DND-41 (cell line): ENCODE data around the gene RPS28.
"Not testable (repeated sequence)": the region's sequence is repeated elsewhere in the genome, so short reads cannot be mapped to it uniquely, and the experiment has no call there.

ENCODE experiments used
- ATAC-seq: fragments of 200-7000 bp; cut with Tn5 transposase; 3 replicates; pipeline ENCODE4 v1.9.1; 2021; ENCODE audit warnings: low read depth; ENCODE audit not compliant: insufficient read depth
- DNase-seq: peaks from one replicate; pipeline ENCODE4 v3.0.0-alpha.2; 2020
- H2AFZ ChIP-seq: 2 replicates; pipeline ENCODE4 v1.6.0; 2012; ENCODE audit warnings: low read depth, low read length
- H3K27ac ChIP-seq: 2 replicates; pipeline ENCODE4 v1.5.1; 2012; ENCODE audit warnings: low read length, inconsistent platforms
- H3K27me3 ChIP-seq: fragments of 200-600 bp; sonication (generic); 2 replicates; pipeline ENCODE4 v1.6.0; 2012; ENCODE audit warnings: low read length, mild to moderate bottlenecking, inconsistent platforms; ENCODE audit not compliant: insufficient read depth, poor library complexity
- H3K36me3 ChIP-seq: 2 replicates; pipeline ENCODE4 v1.5.1; 2012; ENCODE audit warnings: low read length, inconsistent platforms; ENCODE audit not compliant: insufficient read depth
- H3K4me1 ChIP-seq: 2 replicates; pipeline ENCODE4 v1.5.1; 2012; ENCODE audit warnings: mild to moderate bottlenecking, low read length; ENCODE audit not compliant: insufficient read depth
- H3K4me2 ChIP-seq: 2 replicates; pipeline ENCODE4 v1.6.0; 2012; ENCODE audit warnings: mild to moderate bottlenecking, moderate library complexity, low read length, inconsistent platforms; ENCODE audit not compliant: insufficient read depth
- H3K4me3 ChIP-seq, 2 experiments: fragments of 200-600 bp in 1 of 2; shearing (Covaris generic) in 1 of 2; 2 replicates each; pipeline ENCODE4 v1.5.1; 2012 to 2016; ENCODE audit warnings: inconsistent platforms in 2 of 2, low read length in 2 of 2, mild to moderate bottlenecking in 2 of 2, low read depth in 1 of 2, moderate library complexity in 1 of 2
- H3K79me2 ChIP-seq: 2 replicates; pipeline ENCODE4 v1.6.0; 2012; ENCODE audit warnings: low read length, inconsistent platforms; ENCODE audit not compliant: insufficient read depth
- H3K9ac ChIP-seq: 2 replicates; pipeline ENCODE4 v1.6.0; 2012; ENCODE audit warnings: low read depth, mild to moderate bottlenecking, inconsistent platforms, low read length, moderate library complexity
- H3K9me3 ChIP-seq: 2 replicates; pipeline ENCODE4 v1.5.1; 2012; ENCODE audit warnings: low read length, moderate library complexity, mild to moderate bottlenecking, inconsistent platforms; ENCODE audit not compliant: insufficient read depth, severe bottlenecking
- H4K20me1 ChIP-seq: 2 replicates; pipeline ENCODE4 v1.6.0; 2012; ENCODE audit warnings: low read length; ENCODE audit not compliant: insufficient read depth
- EZH2 ChIP-seq: IDR thresholded peaks from 3 replicates; pipeline ENCODE4 v1.6.1; 2012; ENCODE audit warnings: borderline replicate concordance, low read depth, mild to moderate bottlenecking, moderate library complexity, low read length, inconsistent platforms; ENCODE audit not compliant: severe bottlenecking
- TF ChIP-seq, protein P1 (sequence below): IDR thresholded peaks from 2 replicates; pipeline ENCODE4 v1.5.1; 2012; ENCODE audit warnings: borderline replicate concordance, low read length, moderate library complexity, mild to moderate bottlenecking; ENCODE audit not compliant: poor library complexity, severe bottlenecking; ENCODE audit errors: extremely low read depth

The RPS28 gene

DNA sequence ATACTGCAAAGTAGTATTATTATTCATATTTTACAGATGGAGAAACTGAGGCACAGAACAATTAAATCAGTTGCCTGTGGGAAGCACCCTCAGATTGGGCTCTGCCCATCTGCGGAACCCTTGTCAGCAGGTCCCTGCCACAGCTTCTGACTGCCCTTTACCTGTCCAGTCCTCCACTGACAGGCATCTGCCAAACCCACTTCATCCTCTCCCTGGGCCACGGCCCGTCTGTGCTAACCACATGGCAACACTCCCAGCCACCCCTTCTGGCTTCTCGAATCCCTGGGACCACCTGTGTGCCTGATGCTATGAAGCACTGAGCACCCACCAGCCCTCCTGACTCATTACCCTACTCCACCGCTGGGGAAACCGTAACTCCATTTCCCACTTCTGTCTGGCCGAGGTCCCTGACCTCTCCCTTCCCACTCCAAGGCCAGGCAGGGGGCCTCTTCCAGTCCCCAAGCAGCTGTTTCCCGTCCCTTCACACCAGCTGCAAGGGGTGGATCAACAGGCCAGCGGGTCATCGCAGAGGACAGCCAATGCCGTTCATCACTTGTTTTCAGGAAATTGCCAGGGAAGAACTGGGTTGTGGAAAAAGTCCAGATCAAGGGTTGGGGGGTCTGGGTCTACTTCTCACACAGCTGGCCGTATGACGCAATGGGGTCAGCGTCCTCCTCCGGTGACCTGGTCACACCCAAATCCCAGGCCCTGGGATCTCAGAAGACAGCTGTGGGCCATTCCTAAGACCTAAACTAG is 19.2 kb downstream of the RPS28 start:
- no peak for TF ChIP-seq EZH2
- TF ChIP-seq, protein P1, sequence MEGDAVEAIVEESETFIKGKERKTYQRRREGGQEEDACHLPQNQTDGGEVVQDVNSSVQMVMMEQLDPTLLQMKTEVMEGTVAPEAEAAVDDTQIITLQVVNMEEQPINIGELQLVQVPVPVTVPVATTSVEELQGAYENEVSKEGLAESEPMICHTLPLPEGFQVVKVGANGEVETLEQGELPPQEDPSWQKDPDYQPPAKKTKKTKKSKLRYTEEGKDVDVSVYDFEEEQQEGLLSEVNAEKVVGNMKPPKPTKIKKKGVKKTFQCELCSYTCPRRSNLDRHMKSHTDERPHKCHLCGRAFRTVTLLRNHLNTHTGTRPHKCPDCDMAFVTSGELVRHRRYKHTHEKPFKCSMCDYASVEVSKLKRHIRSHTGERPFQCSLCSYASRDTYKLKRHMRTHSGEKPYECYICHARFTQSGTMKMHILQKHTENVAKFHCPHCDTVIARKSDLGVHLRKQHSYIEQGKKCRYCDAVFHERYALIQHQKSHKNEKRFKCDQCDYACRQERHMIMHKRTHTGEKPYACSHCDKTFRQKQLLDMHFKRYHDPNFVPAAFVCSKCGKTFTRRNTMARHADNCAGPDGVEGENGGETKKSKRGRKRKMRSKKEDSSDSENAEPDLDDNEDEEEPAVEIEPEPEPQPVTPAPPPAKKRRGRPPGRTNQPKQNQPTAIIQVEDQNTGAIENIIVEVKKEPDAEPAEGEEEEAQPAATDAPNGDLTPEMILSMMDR: no peak
- DNase-seq (no peak), ATAC-seq (no peak)
- H3K27ac ChIP-seq: no peak overlapping the region
- H3K79me2 ChIP-seq: no peaks in the 10 kb centered on the region
- H3K36me3 ChIP-seq: no peaks in the 10 kb centered on the region
- no peaks in the 10 kb centered on the region for H3K4me1 ChIP-seq
- no peak overlapping the region for H2AFZ ChIP-seq
- H4K20me1 ChIP-seq: no peaks in the 10 kb centered on the region
- H3K9ac ChIP-seq: no peak overlapping the region
- H3K9me3 ChIP-seq: no peaks in the 10 kb centered on the region
- no peaks in the 10 kb centered on the region for H3K27me3 ChIP-seq
- H3K4me3 ChIP-seq: no peak overlapping the region
- no peak overlapping the region for H3K4me2 ChIP-seq

DNA sequence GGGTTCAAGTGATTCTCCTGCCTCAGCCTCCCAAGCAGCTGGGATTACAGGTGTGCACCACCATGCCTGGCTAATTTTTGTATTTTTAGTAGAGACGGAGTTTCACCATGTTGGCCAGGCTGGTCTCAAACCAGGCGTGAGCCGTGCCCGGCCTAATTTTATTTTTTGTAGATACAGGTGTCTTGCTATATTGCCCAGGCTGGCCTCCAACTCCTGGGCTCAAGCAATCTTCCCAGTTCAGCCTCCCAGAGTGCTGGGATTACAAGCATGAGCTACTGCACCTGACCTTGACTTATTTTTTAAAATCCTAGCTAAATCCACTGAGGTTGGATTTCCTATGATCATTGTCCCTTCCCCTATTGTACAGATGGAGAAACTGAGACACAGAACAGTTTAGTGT is 20.2 kb downstream of the RPS28 start:
- not testable (repeated sequence) for ATAC-seq, H3K79me2 ChIP-seq, H3K4me3 ChIP-seq, H3K36me3 ChIP-seq, H3K9me3 ChIP-seq, DNase-seq, H3K27me3 ChIP-seq, H3K27ac ChIP-seq, H2AFZ ChIP-seq, H3K4me1 ChIP-seq, H4K20me1 ChIP-seq, H3K4me2 ChIP-seq, H3K9ac ChIP-seq

DNA sequence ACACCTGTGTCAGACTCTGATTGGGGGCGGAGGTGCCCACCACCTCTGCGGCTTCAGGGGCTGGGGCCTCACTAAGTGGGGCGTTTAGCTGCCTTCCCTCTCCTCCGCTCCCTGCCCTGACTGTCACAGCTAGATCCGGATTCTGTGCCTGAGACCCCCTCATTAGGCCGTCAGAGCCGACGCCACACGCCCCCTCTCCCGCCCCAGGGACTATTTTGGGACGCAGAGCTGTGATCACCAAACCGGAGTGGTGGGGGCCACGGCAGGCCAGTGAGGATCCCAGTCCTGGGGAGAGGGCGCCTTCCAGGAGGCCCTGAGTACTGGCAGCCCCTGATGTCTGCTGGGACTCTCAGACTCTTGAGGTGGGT is 21.0 kb downstream of the RPS28 start:
- H3K79me2 ChIP-seq: no peaks in the 10 kb centered on the region
- no peak for ATAC-seq
- no peaks in the 10 kb centered on the region for H3K9me3 ChIP-seq
- no peak overlapping the region for H3K9ac ChIP-seq
- no peak overlapping the region for H3K4me2 ChIP-seq
- no peaks in the 10 kb centered on the region for H4K20me1 ChIP-seq
- no peak for TF ChIP-seq EZH2
- TF ChIP-seq, protein P1: no peak
- no peaks in the 10 kb centered on the region for H3K4me1 ChIP-seq
- DNase-seq: no peak
- no peaks in the 10 kb centered on the region for H3K27me3 ChIP-seq
- no peaks in the 10 kb centered on the region for H3K36me3 ChIP-seq
- H3K4me3 ChIP-seq: no peak overlapping the region
- H3K27ac ChIP-seq: no peak overlapping the region
- H2AFZ ChIP-seq: no peak overlapping the region

DNA sequence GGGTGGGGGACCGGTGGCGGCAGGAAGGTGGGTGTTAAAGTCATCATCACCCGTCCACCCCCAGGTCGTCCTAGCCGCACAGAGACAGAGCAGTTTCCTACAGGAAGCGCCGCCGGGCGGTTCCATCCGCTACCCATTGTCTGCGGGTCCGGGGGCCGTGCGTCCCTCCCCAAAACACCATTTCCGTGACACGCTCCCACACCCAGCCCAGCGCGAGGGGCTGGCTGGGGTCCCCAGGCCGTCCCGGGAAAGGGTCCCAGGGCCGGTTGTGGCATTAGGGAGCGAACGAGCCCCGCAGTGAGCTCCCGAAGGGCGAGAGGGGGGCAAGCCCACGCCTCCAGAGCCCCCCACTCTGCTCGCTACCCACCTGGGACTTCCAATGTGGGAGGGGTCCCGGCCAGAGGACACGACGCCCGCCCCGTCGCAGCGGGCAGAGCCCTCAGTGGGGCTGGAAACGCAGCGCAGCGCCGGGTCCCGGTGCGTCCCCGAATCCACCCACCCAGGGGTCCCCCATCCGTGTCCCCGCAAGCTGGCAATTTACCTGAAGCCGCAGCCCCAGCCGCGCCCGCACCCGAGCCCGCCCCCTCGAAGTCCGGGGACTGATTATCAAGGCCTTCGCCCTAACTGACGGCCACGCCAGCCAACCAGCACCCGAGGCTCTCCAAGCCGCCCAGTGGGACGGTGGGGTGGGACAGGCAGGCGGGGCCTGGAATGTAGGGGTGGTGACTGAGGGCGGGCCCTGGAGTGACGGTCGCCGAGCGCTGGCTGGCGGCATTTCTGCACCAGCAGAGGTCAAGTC is 21.6 kb downstream of the RPS28 start, which contains the start of gene KANK3:
Gene KANK3, minus strand, starts transcription at position 579 of the 799 bp plus-strand sequence. CDS start 5,434 bp downstream, outside the sequence.
- H3K4me2 ChIP-seq: no peak within 1 kb of the TSS
- no peak within 1 kb of the TSS for H3K27ac ChIP-seq
- no peaks in the 10 kb centered on the region for H3K4me1 ChIP-seq
- ATAC-seq (no peak), DNase-seq (no peak)
- H3K79me2 ChIP-seq: no peaks in the 10 kb centered on the region
- no peaks in the 10 kb centered on the region for H3K27me3 ChIP-seq
- TF ChIP-seq EZH2: no peak
- TF ChIP-seq, protein P1: no peak
- no peak within 1 kb of the TSS for H3K9ac ChIP-seq
- no peaks in the 10 kb centered on the region for H3K9me3 ChIP-seq
- no peaks in the 10 kb centered on the region for H4K20me1 ChIP-seq
- H3K36me3 ChIP-seq: no peaks in the 10 kb centered on the region
- no peak within 1 kb of the TSS for H3K4me3 ChIP-seq
- H2AFZ ChIP-seq: no peak within 1 kb of the TSS
